Left colon (tissue), 2 donors: Measurements from ENCODE around the gene GABRG3. TPM values are rescaled to one million over a fixed set of nuclear protein-coding genes. Genes with fewer than 3 reads are reported as not detected.
"Not testable (repeated sequence)": the region's sequence is repeated elsewhere in the genome, so short reads cannot be mapped to it uniquely, and the experiment has no call there.

Experiments
- ATAC-seq: fragments of 200-7000 bp; cut with Tn5 transposase; one replicate; pipeline ENCODE4 v1.9.1; 2020; ENCODE audit warnings: mild to moderate bottlenecking, moderate library complexity
- DNase-seq, 2 donors: peaks; one replicate each; pipeline ENCODE4 v3.0.0-alpha.2; 2020
- intact Hi-C, 2 donors: fragments of 100-400 bp; cut with DNase I in 1 of 2; cut with micrococcal nuclease in 1 of 2; formaldehyde crosslinking; loops; one replicate each; pipeline versions ENCODE4 v1.11.2 to v1.14.0; 2022; cut with DNase I, micrococcal nuclease
- total RNA-seq, 2 donors: library from RNA; stranded (reverse); fragmentation: NEBNext Ultra II Directional; extraction: Animal tissue kit (Norgen Biotek cat#: 25700); gene quantifications; one replicate each; pipeline ENCODE4 v1.2.1, GENCODE V29; 2021
- donor health status: DM: no; HTN: no; CAD: no.
- donor health status: DM: yes; HTN: yes; CAD: no.

The GABRG3 gene
- total RNA-seq, 2 donors from 2014 or later, result not detected

- intact Hi-C loops, result no loop called here
- DNase-seq (no peak), ATAC-seq (no peak)
These were observed 370.9 kb downstream of the GABRG3 start for GRCh38 chr15:27341780-27342343.

DNA sequence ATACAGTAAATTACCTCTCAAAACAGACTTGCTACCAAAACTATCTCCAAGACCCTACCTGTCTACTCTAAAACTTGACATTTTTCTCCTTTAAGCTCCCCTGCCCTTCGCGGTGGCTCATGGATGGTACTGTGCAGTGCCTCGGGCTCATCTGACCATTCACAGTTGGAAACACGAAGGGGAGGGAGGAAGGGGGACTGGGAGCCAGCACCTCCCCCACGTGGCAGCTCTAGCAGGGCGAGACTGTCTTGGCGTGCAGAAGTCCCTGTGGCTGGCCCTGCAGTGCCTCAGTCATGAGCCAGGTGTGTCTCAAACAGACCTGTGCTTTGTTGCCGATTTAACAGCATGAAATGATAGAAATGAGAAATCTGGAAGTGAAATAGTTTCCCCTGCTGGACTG is 372.0 kb downstream of the GABRG3 start:
- no peak for DNase-seq
- intact Hi-C loops, result no loop called here
- no peak for ATAC-seq

DNA sequence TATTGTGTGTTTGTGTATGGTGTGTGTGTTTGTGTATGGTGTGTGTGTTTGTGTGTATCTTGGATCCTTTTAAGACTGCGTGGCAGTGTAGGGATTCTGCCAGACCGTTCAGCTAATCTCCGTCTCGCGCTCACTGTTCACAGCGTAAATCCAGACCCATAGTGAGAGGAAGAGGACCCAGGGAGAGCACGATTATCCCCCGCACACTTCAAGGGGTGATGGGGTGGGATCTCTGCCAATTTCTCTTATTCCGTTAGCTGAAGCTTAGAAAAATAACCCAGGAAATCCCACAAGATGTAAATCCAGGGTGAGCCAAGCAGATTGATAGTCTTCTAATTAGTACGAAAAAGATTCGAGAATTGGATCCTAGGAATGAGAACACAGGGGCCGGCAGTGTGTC is 381.2 kb downstream of the GABRG3 start:
- intact Hi-C loops, result no loop called here
- ATAC-seq (no peak), DNase-seq (no peak)

- intact Hi-C loops, result no loop called here
- DNase-seq (no peak), ATAC-seq (no peak)
These were observed 382.9 kb downstream of the GABRG3 start for GRCh38 chr15:27353856-27354255.

- ATAC-seq (no peak), DNase-seq (no peak)
- intact Hi-C loops, result no loop called here
These were observed 387.9 kb downstream of the GABRG3 start for GRCh38 chr15:27358751-27359434.

DNA sequence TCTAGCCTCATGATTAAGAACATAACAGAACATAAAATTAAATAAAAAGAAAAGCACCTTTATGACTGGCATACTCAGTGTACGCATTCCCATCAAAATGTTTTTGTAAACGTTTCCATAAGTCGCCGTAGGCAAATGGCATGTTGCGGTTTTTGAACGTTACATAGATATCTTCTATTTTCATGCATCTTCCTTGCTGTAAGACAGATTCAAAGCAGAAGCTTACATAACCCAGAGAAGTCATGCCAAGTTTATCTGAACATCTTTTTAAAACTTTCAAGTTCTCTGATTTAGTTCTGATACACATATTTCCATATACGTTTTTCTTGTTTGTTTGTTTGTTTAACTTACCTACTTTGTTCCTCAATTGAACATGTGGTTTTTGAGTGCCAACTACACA is 388.6 kb downstream of the GABRG3 start:
- DNase-seq (no peak), ATAC-seq (no peak)
- intact Hi-C loops, result no loop called here

- no peak for ATAC-seq
- DNase-seq, result no peak
- intact Hi-C loops, result no loop called here
These were observed 389.3 kb downstream of the GABRG3 start for GRCh38 chr15:27360316-27360715.

GRCh38 chr15:27361438-27361837 is 390.5 kb downstream of the GABRG3 start:
- ATAC-seq (no peak), DNase-seq (no peak)
- intact Hi-C loops, result no loop called here

- DNase-seq, result no peak
- intact Hi-C loops, result no loop called here
- no peak for ATAC-seq
These were observed 394.5 kb downstream of the GABRG3 start for GRCh38 chr15:27365456-27365855.

GRCh38 chr15:27377391-27377790 is 406.4 kb downstream of the GABRG3 start:
- ATAC-seq, intact Hi-C loops, DNase-seq: not testable (repeated sequence)

GRCh38 chr15:27382361-27383025 is 411.5 kb downstream of the GABRG3 start:
- intact Hi-C loops, result no loop called here
- no peak for ATAC-seq
- DNase-seq, result no peak

GRCh38 chr15:27383726-27384125 is 412.7 kb downstream of the GABRG3 start:
- intact Hi-C loops, result no loop called here
- DNase-seq (no peak), ATAC-seq (no peak)

- intact Hi-C loops, result no loop called here
- DNase-seq, result no peak
- no peak for ATAC-seq
These were observed 421.2 kb downstream of the GABRG3 start for GRCh38 chr15:27392163-27392562.

- ATAC-seq (no peak), DNase-seq (no peak)
- intact Hi-C loops, result no loop called here
These were observed 425.5 kb downstream of the GABRG3 start for GRCh38 chr15:27396521-27396920.

DNA sequence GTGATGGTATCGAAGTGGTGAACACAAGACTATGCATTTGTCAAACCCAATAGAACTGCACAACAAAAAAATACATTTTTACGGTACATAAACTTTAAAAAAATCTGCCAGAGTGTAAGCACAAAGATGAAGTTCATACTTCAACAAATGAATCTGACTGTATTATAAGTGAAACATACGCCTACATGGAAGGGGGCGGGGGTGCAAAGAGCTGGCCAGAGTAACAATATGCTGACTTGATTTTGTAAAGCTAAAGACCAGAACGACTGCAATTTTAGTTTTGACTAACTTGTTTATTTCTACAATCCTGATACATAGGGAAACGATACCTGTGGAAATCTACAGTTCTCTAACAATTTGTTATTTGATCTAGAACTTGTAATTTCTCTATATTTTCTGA is 426.0 kb downstream of the GABRG3 start:
- intact Hi-C loops, result no loop called here
- ATAC-seq, result no peak
- no peak for DNase-seq

DNA sequence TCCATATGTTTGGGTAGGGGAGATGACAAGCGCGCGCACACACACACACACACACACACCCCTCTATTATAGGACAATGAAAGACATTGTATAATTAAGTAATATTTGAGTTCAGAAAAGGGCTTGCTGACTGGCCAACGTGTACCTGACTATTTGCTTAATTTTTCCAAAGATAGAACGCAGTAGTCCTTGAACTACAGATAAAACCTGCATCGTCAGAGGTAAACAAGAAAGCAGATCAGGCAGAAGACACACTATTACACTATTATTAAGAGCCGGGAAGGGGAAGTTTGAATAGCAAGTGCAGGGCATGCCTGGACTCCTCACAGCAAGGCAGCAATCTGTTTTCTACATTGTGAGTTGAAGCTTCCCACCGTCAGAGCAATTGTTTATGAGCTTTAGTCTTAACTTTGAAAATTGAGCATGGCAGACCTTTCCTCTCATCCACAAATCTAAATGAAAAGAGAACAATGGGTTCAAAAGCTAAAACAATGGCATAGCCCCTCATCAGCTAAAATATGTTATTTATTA is 427.7 kb downstream of the GABRG3 start:
- intact Hi-C loops, result no loop called here
- DNase-seq, result no peak
- ATAC-seq, result no peak

DNA sequence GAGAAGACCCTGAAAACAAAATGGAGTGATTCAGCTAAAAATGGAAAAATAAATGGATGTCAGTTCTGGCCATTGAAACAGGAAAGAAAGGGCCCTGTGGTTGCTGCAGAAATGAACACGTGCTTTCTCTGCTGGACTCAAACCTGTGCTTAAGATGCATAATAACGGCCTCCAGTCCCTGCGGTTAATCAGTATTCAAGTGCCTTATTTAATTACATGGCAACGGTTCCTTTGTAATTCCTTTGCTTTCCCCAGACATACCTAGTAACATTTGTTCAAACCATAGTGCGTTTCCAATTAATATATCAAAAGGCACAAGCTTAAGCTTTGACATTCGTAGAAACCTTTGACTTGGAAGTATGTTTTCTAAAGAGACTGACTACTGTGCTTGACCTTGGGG is 428.3 kb downstream of the GABRG3 start:
- intact Hi-C loops, result no loop called here
- no peak for DNase-seq

GRCh38 chr15:27401471-27401870 is 430.5 kb downstream of the GABRG3 start:
- intact Hi-C loops, result no loop called here
- DNase-seq (no peak), ATAC-seq (no peak)

More for the DNA sequence above, 428.3 kb downstream of the GABRG3 start:
- ATAC-seq, result no peak

- DNase-seq (no peak), ATAC-seq (no peak)
- intact Hi-C loops, result no loop called here
These were observed 437.4 kb downstream of the GABRG3 start for GRCh38 chr15:27408428-27408827.

DNA sequence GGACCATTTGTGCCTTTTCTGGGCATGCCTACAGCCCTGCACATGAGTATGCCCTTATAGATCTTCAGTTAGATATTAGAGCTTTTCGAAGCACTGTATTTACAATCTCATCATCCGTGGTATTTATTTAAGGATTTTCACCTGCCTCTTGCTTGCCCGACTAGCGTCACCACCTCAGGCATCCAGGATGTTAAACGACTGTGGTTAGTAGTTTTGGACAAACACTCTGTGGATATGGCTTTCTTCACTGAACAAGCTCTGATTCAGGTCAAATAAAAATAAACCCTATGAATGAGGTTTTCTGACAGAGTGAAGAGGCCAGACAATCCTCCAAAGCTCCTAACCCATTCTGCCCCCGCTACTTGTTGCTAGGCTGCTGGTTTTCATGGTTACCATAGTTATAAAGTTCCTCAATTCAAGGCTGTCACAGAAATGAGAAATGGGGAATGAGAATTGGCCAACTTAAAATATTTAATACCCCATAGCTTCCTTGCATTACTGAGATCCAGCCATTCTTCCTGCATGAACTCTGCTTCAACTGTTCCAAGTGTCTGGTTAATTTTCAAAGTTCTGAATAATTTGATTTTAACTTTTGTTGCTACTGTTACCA is 440.1 kb downstream of the GABRG3 start:
- intact Hi-C loops, result no loop called here
- no peak for DNase-seq
- ATAC-seq, result no peak
